Hippocampal formation (tissue), 2 donors: ENCODE data around the gene MAPKAPK3.

Experiments
- DNase-seq, 2 donors: peaks; one replicate each; lab custom pipeline; 2025; lab: John Stamatoyannopoulos, UW

MAPKAPK3 gene

DNA sequence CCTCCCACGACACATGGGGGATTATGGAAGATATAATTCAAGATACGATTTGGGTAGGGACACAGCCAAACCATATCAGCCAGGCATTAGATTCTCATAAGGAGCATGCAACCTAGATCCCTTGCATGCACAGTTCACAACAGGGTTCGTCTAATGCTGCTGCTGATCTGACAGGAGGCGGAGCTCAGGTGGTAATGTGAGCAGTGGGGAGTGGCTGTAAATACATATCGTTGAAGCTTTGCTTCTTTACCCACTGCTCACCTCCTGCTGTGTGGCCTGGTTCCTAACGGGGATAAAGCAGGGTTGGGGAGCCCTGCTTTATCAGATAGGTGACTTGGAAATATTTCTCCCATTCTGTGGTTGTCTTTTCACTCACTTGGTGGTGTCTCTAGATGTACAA, 72.6 kb downstream of the MAPKAPK3 start:
- no peak for DNase-seq

DNA sequence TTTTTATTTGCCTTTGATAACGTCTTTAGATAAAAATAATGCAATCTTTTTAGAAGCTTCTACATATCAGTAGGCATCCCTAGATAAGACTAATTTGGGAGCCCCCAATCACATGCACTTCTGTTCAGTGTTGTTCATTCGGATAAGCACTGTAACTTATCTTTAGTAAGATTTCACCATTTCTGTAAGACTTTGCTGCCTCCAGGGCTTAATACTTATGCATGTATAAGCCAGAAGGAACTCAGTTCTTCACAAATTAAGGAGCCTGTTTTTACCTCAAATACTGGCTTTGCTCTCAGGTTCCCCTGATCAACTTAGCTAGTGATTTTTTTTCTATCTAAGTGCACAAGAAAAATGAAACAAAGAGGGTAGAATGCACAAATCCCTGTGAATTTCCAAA, 78.1 kb downstream of the MAPKAPK3 start:
- no peak for DNase-seq

DNA sequence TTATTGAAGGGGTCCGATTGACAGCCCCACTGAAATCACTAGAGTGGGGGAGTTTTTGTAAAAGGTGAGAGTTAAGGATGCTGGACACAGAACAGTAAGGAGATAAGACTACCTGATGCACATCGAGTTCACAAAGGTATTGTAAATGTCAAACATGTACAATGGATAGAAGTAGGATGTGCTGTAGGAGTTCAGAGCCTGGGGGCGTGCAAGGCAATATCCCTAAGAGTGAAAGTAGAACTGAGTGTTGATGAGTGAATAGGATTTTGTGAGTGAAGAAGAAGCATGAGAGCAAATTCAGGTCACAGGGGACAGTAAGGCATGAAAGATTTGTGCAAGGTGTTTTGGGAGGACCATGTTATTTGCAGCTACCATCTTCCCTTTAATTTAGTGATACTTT, 79.3 kb downstream of the MAPKAPK3 start:
- DNase-seq, result no peak

DNA sequence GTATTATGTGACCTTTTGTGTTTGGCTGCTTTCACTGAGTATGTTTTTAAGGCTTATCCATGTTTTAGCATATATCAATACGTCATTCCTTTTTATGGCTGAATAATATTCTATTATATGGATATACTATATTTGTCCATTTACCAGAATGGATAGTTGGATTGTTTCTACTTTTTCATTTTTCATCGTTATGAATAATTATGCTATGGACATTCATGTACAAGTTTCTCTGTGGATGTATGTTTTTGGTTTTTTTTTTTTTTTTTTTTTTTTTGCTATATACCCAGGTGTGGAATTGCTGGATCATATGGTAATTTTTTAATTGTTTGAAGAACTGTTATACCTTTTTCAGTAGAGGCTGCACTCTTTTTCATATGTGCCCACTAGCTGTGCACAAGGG, 81.3 kb downstream of the MAPKAPK3 start:
- no peak for DNase-seq
